ENCODE results near the gene E2F4.

- TF ChIP-seq CTCF (IDR thresholded peaks at IDR 0.05; ENCODE audit: insufficient read depth, low read length, poor library complexity, severe bottlenecking) = no peak
- TF ChIP-seq EZH2phosphoT487 (conservative IDR thresholded peaks at IDR 0.05; ENCODE audit: low read length) = no peak
Measured at GRCh38 chr16:67146523-67147357, 45.2 kb upstream of the E2F4 start.

All from SU-DHL-6 (cell line).